Osteoblast (primary cell): Measurements from ENCODE around the gene ATP13A2. TPM values are rescaled to one million over a fixed set of nuclear protein-coding genes. Genes with fewer than 3 reads are reported as not detected.
"Not testable (repeated sequence)": the region's sequence is repeated elsewhere in the genome, so short reads cannot be mapped to it uniquely, and the experiment has no call there.

Experiments used
- DNase-seq: peaks from one replicate; pipeline ENCODE4 v3.0.0; 2011; ENCODE audit warnings: low spot score, mixed read lengths; ENCODE audit not compliant: insufficient read length; ENCODE audit errors: missing footprints
- H2AFZ ChIP-seq: 2 replicates; pipeline ENCODE4 v1.6.0; 2011; ENCODE audit warnings: mild to moderate bottlenecking, low read length
- H3K27ac ChIP-seq: 2 replicates; pipeline ENCODE4 v1.5.1; 2011; ENCODE audit warnings: mild to moderate bottlenecking, low read depth, low read length, moderate library complexity
- H3K27me3 ChIP-seq: 2 replicates; pipeline ENCODE4 v1.6.0; 2012; ENCODE audit warnings: mild to moderate bottlenecking, control low read depth, inconsistent platforms, low read length, moderate library complexity; ENCODE audit not compliant: insufficient read depth
- H3K36me3 ChIP-seq: 2 replicates; pipeline ENCODE4 v1.5.1; 2011; ENCODE audit warnings: mild to moderate bottlenecking, low read length, control low read depth, moderate library complexity; ENCODE audit not compliant: insufficient read depth
- H3K4me1 ChIP-seq: 2 replicates; pipeline ENCODE4 v1.5.1; 2011; ENCODE audit warnings: mild to moderate bottlenecking, low read length, control low read depth, moderate library complexity; ENCODE audit not compliant: insufficient read depth
- H3K4me2 ChIP-seq: 2 replicates; pipeline ENCODE4 v1.6.0; 2011; ENCODE audit warnings: mild to moderate bottlenecking, low read length; ENCODE audit not compliant: insufficient read depth
- H3K4me3 ChIP-seq: fragments of 200-600 bp; sonication (generic); 3 replicates; pipeline ENCODE4 v1.5.1; 2012; ENCODE audit warnings: mild to moderate bottlenecking, low read length, inconsistent platforms; ENCODE audit not compliant: insufficient read depth
- H3K79me2 ChIP-seq: 2 replicates; pipeline ENCODE4 v1.6.0; 2012; ENCODE audit warnings: mild to moderate bottlenecking, low read length, control low read depth, inconsistent platforms; ENCODE audit not compliant: insufficient read depth
- H3K9me3 ChIP-seq: 2 replicates; pipeline ENCODE4 v1.5.1; 2011; ENCODE audit warnings: low read depth, low read length, control low read depth
- H4K20me1 ChIP-seq: 2 replicates; pipeline ENCODE4 v1.6.0; 2012; ENCODE audit warnings: mild to moderate bottlenecking, low read length, control low read depth; ENCODE audit not compliant: insufficient read depth
- CTCF ChIP-seq: IDR thresholded peaks from 2 replicates; pipeline ENCODE4 v1.5.1; 2011; ENCODE audit warnings: mild to moderate bottlenecking, low read depth, low read length, moderate library complexity; ENCODE audit errors: extremely low read depth
- total RNA-seq: library from RNA; depleted of rRNA; stranded (reverse); fragments of >200 nt; gene quantifications from 2 replicates; pipeline ENCODE4 v1.2.3, GENCODE V29; 2012

ATP13A2 gene
- total RNA-seq, 1 donor, result 34.4 TPM

- H3K4me2 ChIP-seq, result no peak overlapping the region
- H4K20me1 ChIP-seq, result no peaks in the 10 kb centered on the region
- peaks cover 9% of the 10 kb centered on the region for H3K4me1 ChIP-seq
- no peak for DNase-seq
- no peaks in the 10 kb centered on the region for H3K27me3 ChIP-seq
- H2AFZ ChIP-seq, result no peak overlapping the region
- no peaks in the 10 kb centered on the region for H3K9me3 ChIP-seq
- H3K4me3 ChIP-seq, result no peak overlapping the region
- no peak overlapping the region for H3K27ac ChIP-seq
- H3K79me2 ChIP-seq, result no peaks in the 10 kb centered on the region
- H3K36me3 ChIP-seq, result no peaks in the 10 kb centered on the region
- TF ChIP-seq CTCF, result no peak
Measured at GRCh38 chr1:16946646-16947045, 65.1 kb downstream of the ATP13A2 start.

GRCh38 chr1:16946185-16946584 lies 65.5 kb downstream of the ATP13A2 start:
- H4K20me1 ChIP-seq, H3K4me2 ChIP-seq, H3K9me3 ChIP-seq, H3K4me1 ChIP-seq, H3K27me3 ChIP-seq, H3K27ac ChIP-seq, H3K4me3 ChIP-seq, H3K36me3 ChIP-seq, DNase-seq, H2AFZ ChIP-seq, H3K79me2 ChIP-seq: not testable (repeated sequence)

GRCh38 chr1:16945512-16945911 lies 66.2 kb downstream of the ATP13A2 start:
- H3K4me3 ChIP-seq, H3K27me3 ChIP-seq, H3K79me2 ChIP-seq, H3K27ac ChIP-seq, H3K4me1 ChIP-seq, H3K4me2 ChIP-seq, H2AFZ ChIP-seq, H4K20me1 ChIP-seq, H3K9me3 ChIP-seq, H3K36me3 ChIP-seq, DNase-seq: not testable (repeated sequence)

- H3K9me3 ChIP-seq, result no peaks in the 10 kb centered on the region
- TF ChIP-seq CTCF, result no peak
- H3K36me3 ChIP-seq, result no peaks in the 10 kb centered on the region
- H3K4me1 ChIP-seq, result peaks cover 5% of the 10 kb centered on the region
- H3K4me2 ChIP-seq, result no peak overlapping the region
- no peak for DNase-seq
- no peak overlapping the region for H2AFZ ChIP-seq
- H3K4me3 ChIP-seq, result no peak overlapping the region
- H3K27me3 ChIP-seq, result no peaks in the 10 kb centered on the region
- no peaks in the 10 kb centered on the region for H3K79me2 ChIP-seq
- H4K20me1 ChIP-seq, result no peaks in the 10 kb centered on the region
- H3K27ac ChIP-seq, result no peak overlapping the region
Measured at GRCh38 chr1:16944038-16944437, 67.7 kb downstream of the ATP13A2 start.

- H3K4me3 ChIP-seq, H3K79me2 ChIP-seq, H3K36me3 ChIP-seq, H4K20me1 ChIP-seq, H3K27me3 ChIP-seq, H3K9me3 ChIP-seq, H3K4me1 ChIP-seq, DNase-seq, H2AFZ ChIP-seq, H3K27ac ChIP-seq, H3K4me2 ChIP-seq: not testable (repeated sequence)
Measured at GRCh38 chr1:16939386-16940180, 72.1 kb downstream of the ATP13A2 start.
